ENCODE data around the gene CREB3L2.

The CREB3L2 gene

DNA sequence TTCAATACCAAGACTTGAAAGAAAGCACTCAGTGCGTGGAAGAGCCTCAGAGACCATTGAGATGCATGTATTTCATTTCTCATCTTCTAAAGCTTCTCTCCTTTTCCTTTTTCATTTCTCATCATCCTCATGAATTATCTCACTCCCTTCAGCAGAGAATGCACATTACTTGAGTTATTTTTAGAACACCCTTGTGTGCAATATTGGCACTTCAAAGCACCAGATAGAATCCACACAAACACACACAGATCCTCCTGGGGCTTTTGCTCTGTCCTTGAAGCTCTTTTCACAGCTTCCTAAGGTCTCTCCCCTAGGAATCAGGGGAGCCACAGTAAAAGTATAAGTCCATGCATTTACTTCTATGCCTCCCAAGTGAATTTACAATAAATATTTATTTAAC, 173.4 kb downstream of the CREB3L2 start:
- no peak for DNase-seq (ENCODE audit: low read depth)
- TF ChIP-seq, protein P1, sequence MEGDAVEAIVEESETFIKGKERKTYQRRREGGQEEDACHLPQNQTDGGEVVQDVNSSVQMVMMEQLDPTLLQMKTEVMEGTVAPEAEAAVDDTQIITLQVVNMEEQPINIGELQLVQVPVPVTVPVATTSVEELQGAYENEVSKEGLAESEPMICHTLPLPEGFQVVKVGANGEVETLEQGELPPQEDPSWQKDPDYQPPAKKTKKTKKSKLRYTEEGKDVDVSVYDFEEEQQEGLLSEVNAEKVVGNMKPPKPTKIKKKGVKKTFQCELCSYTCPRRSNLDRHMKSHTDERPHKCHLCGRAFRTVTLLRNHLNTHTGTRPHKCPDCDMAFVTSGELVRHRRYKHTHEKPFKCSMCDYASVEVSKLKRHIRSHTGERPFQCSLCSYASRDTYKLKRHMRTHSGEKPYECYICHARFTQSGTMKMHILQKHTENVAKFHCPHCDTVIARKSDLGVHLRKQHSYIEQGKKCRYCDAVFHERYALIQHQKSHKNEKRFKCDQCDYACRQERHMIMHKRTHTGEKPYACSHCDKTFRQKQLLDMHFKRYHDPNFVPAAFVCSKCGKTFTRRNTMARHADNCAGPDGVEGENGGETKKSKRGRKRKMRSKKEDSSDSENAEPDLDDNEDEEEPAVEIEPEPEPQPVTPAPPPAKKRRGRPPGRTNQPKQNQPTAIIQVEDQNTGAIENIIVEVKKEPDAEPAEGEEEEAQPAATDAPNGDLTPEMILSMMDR (IDR thresholded peaks at IDR 0.05; ENCODE audit: low read depth, low read length, missing control alignments): no peak
- H3K4me3 ChIP-seq (ENCODE audit: low read depth, low read length): no peak overlapping the region

DNA sequence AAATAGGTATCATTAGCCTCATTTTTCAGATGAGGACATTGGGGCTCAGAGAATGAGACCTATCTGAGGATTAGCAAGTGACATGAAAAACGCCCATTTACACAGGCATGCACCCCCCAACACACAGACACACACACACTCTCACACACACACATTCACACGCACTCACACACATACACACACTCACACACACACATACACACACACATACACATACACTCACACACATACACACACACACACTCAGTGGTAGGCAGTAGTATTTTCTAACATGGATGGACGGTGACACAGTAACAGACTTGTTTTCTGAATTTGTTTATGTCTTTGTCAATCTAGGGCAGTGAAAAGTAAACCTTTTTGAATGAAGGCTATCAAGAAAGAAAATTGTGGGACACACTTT, 176.4 kb downstream of the CREB3L2 start:
- DNase-seq (ENCODE audit: low read depth): no peak
- TF ChIP-seq, protein P1 (IDR thresholded peaks at IDR 0.05; ENCODE audit: low read depth, low read length, missing control alignments): no peak
- no peak overlapping the region for H3K4me3 ChIP-seq (ENCODE audit: low read depth, low read length)

All from GM12864 (cell line).